Esophagus squamous epithelium (tissue), 4 donors: ENCODE measurements around the gene ASB2.

Experiments
- CTCF ChIP-seq, 6 experiments: fragments of 450-650 bp in 4 of 6; fragments of 200-600 bp in 2 of 6; sonication (generic) in 2 of 6; IDR thresholded peaks; one replicate each; pipeline ENCODE4 v1.5.1; 2016 to 2019; ENCODE audit warnings: antibody characterized with exemption in 6 of 6, mild to moderate bottlenecking in 4 of 6, moderate library complexity in 4 of 6
- POLR2A ChIP-seq, 4 donors: fragments of 450-650 bp; IDR thresholded peaks; one replicate each; pipeline ENCODE4 v1.6.1; 2017; ENCODE audit warnings: antibody characterized with exemption in 4 of 4, mild to moderate bottlenecking in 4 of 4, moderate library complexity in 3 of 4

GRCh38 chr14:93936926-93937325, 39.4 kb downstream of the ASB2 start:
- TF ChIP-seq CTCF (IDR thresholded peaks at IDR 0.05) (no peak), POLR2A (IDR thresholded peaks at IDR 0.05) (no peak)
